Keratinocyte (primary cell): Measurements from ENCODE around the gene FAM107B. TPM values are rescaled to one million over a fixed set of nuclear protein-coding genes. Genes with fewer than 3 reads are reported as not detected.

Experiments used
- DNase-seq: peaks from one replicate; pipeline ENCODE4 v3.0.0-alpha.2; 2011; ENCODE audit warnings: low read depth, missing footprints, low spot score
- FAIRE-seq: peaks from 2 replicates; lab custom pipeline; 2011; peaks lifted over from hg19 to GRCh38; lab: Jason Lieb, UNC
- H2AFZ ChIP-seq: 2 replicates; pipeline ENCODE4 v1.6.0; 2012; ENCODE audit warnings: low read length, control low read depth, inconsistent platforms; ENCODE audit not compliant: control insufficient read depth
- H3K27ac ChIP-seq: 2 replicates; pipeline ENCODE4 v1.5.1; 2011; ENCODE audit warnings: low read length; ENCODE audit not compliant: control insufficient read depth, insufficient read depth
- H3K27me3 ChIP-seq: 3 replicates; pipeline ENCODE4 v1.6.0; 2011; ENCODE audit warnings: low read length; ENCODE audit not compliant: control insufficient read depth, insufficient read depth; ENCODE audit errors: extremely low read depth
- H3K36me3 ChIP-seq, 2 experiments: 2 replicates in 1 of 2; 3 replicates in 1 of 2; pipeline ENCODE4 v1.5.1; 2011; ENCODE audit warnings: low read length in 2 of 2, mild to moderate bottlenecking in 1 of 2; ENCODE audit not compliant: control insufficient read depth in 2 of 2, insufficient read depth in 2 of 2; ENCODE audit errors: extremely low read depth in 1 of 2
- H3K4me1 ChIP-seq: 3 replicates; pipeline ENCODE4 v1.5.1; 2011; ENCODE audit warnings: low read length; ENCODE audit not compliant: control insufficient read depth, insufficient read depth; ENCODE audit errors: extremely low read depth
- H3K4me2 ChIP-seq: 3 replicates; pipeline ENCODE4 v1.6.0; 2011; ENCODE audit warnings: low read depth, low read length; ENCODE audit not compliant: control insufficient read depth, insufficient read depth; ENCODE audit errors: extremely low read depth
- H3K4me3 ChIP-seq, 3 experiments: fragments of 200-600 bp in 1 of 3; sonication (generic) in 1 of 3; 2 replicates in 2 of 3; 3 replicates in 1 of 3; pipeline ENCODE4 v1.5.1; 2011 to 2016; ENCODE audit warnings: low read length in 3 of 3, mild to moderate bottlenecking in 3 of 3, control low read depth in 2 of 3, inconsistent platforms in 1 of 3, low read depth in 1 of 3, mixed read lengths in 1 of 3, mixed run types in 1 of 3, moderate library complexity in 1 of 3; ENCODE audit not compliant: control insufficient read depth in 2 of 3, insufficient read depth in 2 of 3; ENCODE audit errors: extremely low read depth in 1 of 3
- H3K79me2 ChIP-seq: 2 replicates; pipeline ENCODE4 v1.6.0; 2012; ENCODE audit warnings: low read length; ENCODE audit not compliant: control insufficient read depth, insufficient read depth
- H3K9ac ChIP-seq: 3 replicates; pipeline ENCODE4 v1.6.0; 2011; ENCODE audit warnings: low read length; ENCODE audit not compliant: control insufficient read depth, insufficient read depth; ENCODE audit errors: extremely low read depth
- H3K9me1 ChIP-seq: 3 replicates; pipeline ENCODE4 v1.6.0; 2011; ENCODE audit warnings: low read length; ENCODE audit not compliant: control insufficient read depth, insufficient read depth; ENCODE audit errors: extremely low read depth
- H3K9me3 ChIP-seq: 2 replicates; pipeline ENCODE4 v1.5.1; 2012; ENCODE audit warnings: low read depth, low read length; ENCODE audit not compliant: control insufficient read depth
- H4K20me1 ChIP-seq: 3 replicates; pipeline ENCODE4 v1.6.0; 2011; ENCODE audit warnings: low read length; ENCODE audit not compliant: control insufficient read depth, insufficient read depth; ENCODE audit errors: extremely low read depth
- CTCF ChIP-seq, 3 experiments: IDR thresholded peaks in 1 of 3; conservative IDR thresholded peaks in 1 of 3; optimal IDR thresholded peaks in 1 of 3; 2 replicates in 2 of 3; 3 replicates in 1 of 3; pipeline versions ENCODE3 to v1.5.1; 2011; ENCODE audit warnings: low read length in 3 of 3, mild to moderate bottlenecking in 3 of 3, moderate library complexity in 2 of 3, control low read depth in 1 of 3, inconsistent platforms in 1 of 3; ENCODE audit not compliant: insufficient read depth in 2 of 3; ENCODE audit errors: extremely low read depth in 1 of 3
- EZH2 ChIP-seq: IDR thresholded peaks from one replicate; pipeline ENCODE4 v1.6.1; 2012; ENCODE audit warnings: inconsistent platforms, mild to moderate bottlenecking, low read length, moderate library complexity
- dilution Hi-C: fragments of 300-500 bp; cut with MboI; formaldehyde crosslinking; loops from one replicate; pipeline ENCODE4 v1.7.0; 2020; ENCODE audit warnings: low sequenced_read_pairs; ENCODE audit not compliant: extremely low pct_ligation_motif_present
- polyA plus RNA-seq, 5 experiments: library from polyadenylated mRNA; depleted of rRNA in 3 of 5; stranded (reverse) in 3 of 5; stranded (forward) in 1 of 5; unstranded in 1 of 5; fragments of >200 nt; gene quantifications; 1 replicate in 1 of 5; 2 replicates in 3 of 5; 3 replicates in 1 of 5; pipeline versions ENCODE4 v1.2.1 to v1.2.3, GENCODE V29; 2011 to 2012; ENCODE audit warnings: missing spikeins in 2 of 5, low read depth in 1 of 5, low replicate concordance in 1 of 5

The FAM107B gene
- polyA plus RNA-seq, 1 donor (not counting 4 experiments of a cell fraction or from before 2014, with no cell fraction given): 8.7 TPM

GRCh38 chr10:14584661-14585060 is 190.0 kb downstream of the FAM107B start:
- Histone ChIP-seq H3K27me3 (no peaks in the 10 kb centered on the region), H3K9ac (no peak overlapping the region), H3K9me3 (no peaks in the 10 kb centered on the region), H3K79me2 (peaks cover 13% of the 10 kb centered on the region), H2AFZ (no peak overlapping the region), H3K27ac (no peak overlapping the region), H3K4me3 (no peak overlapping the region), H3K4me2 (no peak overlapping the region), H4K20me1 (no peaks in the 10 kb centered on the region), H3K4me1 (peaks cover 9% of the 10 kb centered on the region), H3K36me3 (peaks cover 0 to 1% of the 10 kb centered on the region in 2 experiments), H3K9me1 (no peaks in the 10 kb centered on the region)
- DNase-seq (no peak), FAIRE-seq (no peak)
- dilution Hi-C loops: no loop called here
- TF ChIP-seq EZH2 (no peak), CTCF (optimal IDR thresholded peaks at IDR 0.05 in 1 of 3, IDR thresholded peaks at IDR 0.05 in 1 of 3, conservative IDR thresholded peaks at IDR 0.05 in 1 of 3; ENCODE audit: extremely low read depth in 1 of 3, insufficient read depth in 2 of 3, low read length in 3 of 3) (no peak)

GRCh38 chr10:14583967-14584366 is 190.7 kb downstream of the FAM107B start:
- H3K4me2 ChIP-seq: no peak overlapping the region
- TF ChIP-seq CTCF (optimal IDR thresholded peaks at IDR 0.05 in 1 of 3, IDR thresholded peaks at IDR 0.05 in 1 of 3, conservative IDR thresholded peaks at IDR 0.05 in 1 of 3; ENCODE audit: extremely low read depth in 1 of 3, insufficient read depth in 2 of 3, low read length in 3 of 3): no peak
- no peak for TF ChIP-seq EZH2
- DNase-seq (no peak), FAIRE-seq (no peak)
- H3K9ac ChIP-seq: no peak overlapping the region
- H3K36me3 ChIP-seq: peaks cover 0 to 1% of the 10 kb centered on the region in 2 experiments
- H2AFZ ChIP-seq: no peak overlapping the region
- no peak overlapping the region for H3K27ac ChIP-seq
- H3K9me1 ChIP-seq: no peaks in the 10 kb centered on the region
- peaks cover 11% of the 10 kb centered on the region for H3K79me2 ChIP-seq
- H3K9me3 ChIP-seq: no peaks in the 10 kb centered on the region
- H3K27me3 ChIP-seq: no peaks in the 10 kb centered on the region
- no peak overlapping the region for H3K4me3 ChIP-seq
- dilution Hi-C loops: no loop called here
- peaks cover 9% of the 10 kb centered on the region for H3K4me1 ChIP-seq
- no peaks in the 10 kb centered on the region for H4K20me1 ChIP-seq
